Mesenchymal stem cell (in vitro differentiated cells and primary cell): ENCODE data around the gene BOD1.

Experiments used
- DNase-seq: peaks from one replicate; pipeline ENCODE4 v3.0.0-alpha.2; 2013
- H2AFZ ChIP-seq: one replicate; pipeline ENCODE4 v1.6.1; 2013; ENCODE audit warnings: low read depth, mild to moderate bottlenecking, control low read depth, inconsistent platforms, low read length, moderate library complexity
- H2AK5ac ChIP-seq: 2 replicates; pipeline ENCODE4 v1.6.1; 2013; ENCODE audit warnings: low read length, moderate library complexity, mild to moderate bottlenecking, inconsistent platforms; ENCODE audit not compliant: severe bottlenecking
- H2BK120ac ChIP-seq: one replicate; pipeline ENCODE4 v1.6.1; 2013; ENCODE audit warnings: low read depth, mild to moderate bottlenecking, inconsistent platforms, low read length, moderate library complexity
- H2BK12ac ChIP-seq, 2 experiments: one replicate each; pipeline ENCODE4 v1.6.1; 2013; ENCODE audit warnings: inconsistent platforms in 2 of 2, low read length in 2 of 2, mild to moderate bottlenecking in 2 of 2, moderate library complexity in 2 of 2, control low read depth in 1 of 2
- H2BK15ac ChIP-seq: one replicate; pipeline ENCODE4 v1.6.1; 2013; ENCODE audit warnings: mild to moderate bottlenecking, low read depth, inconsistent platforms; ENCODE audit not compliant: poor library complexity, severe bottlenecking
- H2BK5ac ChIP-seq: 2 replicates; pipeline ENCODE4 v1.6.1; 2013; ENCODE audit warnings: low read depth, mild to moderate bottlenecking, low read length, control low read depth, inconsistent platforms; ENCODE audit not compliant: poor library complexity, severe bottlenecking
- H3K14ac ChIP-seq, 2 experiments: one replicate each; pipeline ENCODE4 v1.6.1; 2013; ENCODE audit warnings: inconsistent platforms in 2 of 2, low read length in 2 of 2, control low read depth in 1 of 2, mild to moderate bottlenecking in 1 of 2, moderate library complexity in 1 of 2
- H3K18ac ChIP-seq, 2 experiments: one replicate each; pipeline ENCODE4 v1.6.1; 2013; ENCODE audit warnings: inconsistent platforms in 2 of 2, low read length in 2 of 2, control low read depth in 1 of 2, low read depth in 1 of 2, mild to moderate bottlenecking in 1 of 2
- H3K23ac ChIP-seq, 2 experiments: one replicate each; pipeline ENCODE4 v1.6.1; 2013; ENCODE audit warnings: inconsistent platforms in 2 of 2, low read length in 2 of 2, mild to moderate bottlenecking in 2 of 2, moderate library complexity in 2 of 2, control low read depth in 1 of 2
- H3K27ac ChIP-seq: 2 replicates; pipeline ENCODE4 v1.5.1; 2013; ENCODE audit warnings: mild to moderate bottlenecking, moderate library complexity, low read length, control low read depth, inconsistent platforms; ENCODE audit not compliant: poor library complexity, severe bottlenecking
- H3K27me3 ChIP-seq, 2 experiments: 2 replicates each; pipeline versions ENCODE4 v1.6.1 to v1.7.0; 2013; ENCODE audit warnings: low read length in 2 of 2, mild to moderate bottlenecking in 2 of 2, moderate library complexity in 2 of 2, control low read depth in 1 of 2, inconsistent platforms in 1 of 2; ENCODE audit not compliant: control insufficient read depth in 1 of 2, insufficient read depth in 1 of 2
- H3K36me3 ChIP-seq, 2 experiments: 2 replicates each; pipeline versions ENCODE4 v1.6.1 to v1.7.0; 2013; ENCODE audit warnings: low read length in 2 of 2, control low read depth in 1 of 2, inconsistent platforms in 1 of 2, low read depth in 1 of 2, mild to moderate bottlenecking in 1 of 2; ENCODE audit not compliant: insufficient read depth in 2 of 2, control insufficient read depth in 1 of 2
- H3K4ac ChIP-seq, 2 experiments: one replicate each; pipeline ENCODE4 v1.6.1; 2013; ENCODE audit warnings: inconsistent platforms in 2 of 2, low read length in 2 of 2, mild to moderate bottlenecking in 2 of 2, moderate library complexity in 2 of 2, control low read depth in 1 of 2, low read depth in 1 of 2
- H3K4me1 ChIP-seq: 2 replicates; pipeline ENCODE4 v1.6.1; 2013; ENCODE audit warnings: low read depth, low read length, control low read depth; ENCODE audit not compliant: control insufficient read depth, insufficient read depth
- H3K4me2 ChIP-seq: 2 replicates; pipeline ENCODE4 v1.6.1; 2013; ENCODE audit warnings: low read length, mild to moderate bottlenecking, inconsistent platforms; ENCODE audit not compliant: poor library complexity, severe bottlenecking
- H3K4me3 ChIP-seq, 2 experiments: 2 replicates each; pipeline versions ENCODE4 v1.5.1 to v1.7.0; 2013; ENCODE audit warnings: low read length in 2 of 2, mild to moderate bottlenecking in 2 of 2, control low read depth in 1 of 2, low read depth in 1 of 2; ENCODE audit not compliant: insufficient read depth in 1 of 2
- H3K79me1 ChIP-seq: replicated peaks from 2 replicates; pipeline ENCODE4 v1.6.1; 2013; ENCODE audit warnings: mild to moderate bottlenecking, control low read depth, low read length, inconsistent platforms; ENCODE audit not compliant: poor library complexity, severe bottlenecking
- H3K9ac ChIP-seq: 2 replicates; pipeline ENCODE4 v1.7.0; 2013; ENCODE audit warnings: mild to moderate bottlenecking, low read length, moderate library complexity
- H3K9me3 ChIP-seq: 2 replicates; pipeline ENCODE4 v1.7.0; 2013; ENCODE audit warnings: mild to moderate bottlenecking, low read length; ENCODE audit not compliant: control insufficient read depth
- H4K8ac ChIP-seq: one replicate; pipeline ENCODE4 v1.6.1; 2013; ENCODE audit warnings: inconsistent platforms, mild to moderate bottlenecking, low read length, moderate library complexity
- H4K91ac ChIP-seq: one replicate; pipeline ENCODE4 v1.6.1; 2013; ENCODE audit warnings: mild to moderate bottlenecking, low read length, inconsistent platforms
- WGBS: methylation state at CpG from one replicate; pipeline ENCODE4 v1.1.7; 2013; ENCODE audit warnings: mixed read lengths; 5-methylcytosine and 5-hydroxymethylcytosine counted together

BOD1 gene

DNA sequence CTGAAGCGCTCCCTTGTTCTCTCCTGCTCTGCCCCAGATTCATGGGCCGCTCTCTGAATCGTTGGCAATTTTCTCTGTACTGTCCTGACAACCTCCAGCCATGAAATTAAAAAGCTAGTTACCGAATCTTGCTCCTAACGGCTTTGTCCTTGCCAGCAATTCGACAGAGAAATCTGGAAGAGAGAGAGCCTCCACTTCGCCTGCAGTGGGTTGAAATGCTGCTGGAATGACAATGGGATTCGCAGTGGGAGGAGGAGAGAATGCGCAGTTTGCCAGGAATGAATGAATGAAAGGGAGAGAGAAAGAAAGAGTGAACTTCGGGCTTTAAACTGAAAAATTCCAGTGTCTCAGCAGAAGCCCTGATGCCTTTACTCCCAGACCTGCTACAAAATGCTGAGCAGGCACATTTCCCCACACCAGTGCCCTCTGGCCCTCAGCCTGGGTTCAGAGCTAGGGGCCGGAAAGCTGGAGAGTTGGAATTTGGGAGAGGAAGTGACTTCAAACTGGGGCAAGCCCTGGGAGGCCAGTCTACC lies 11.5 kb upstream of the BOD1 start:
- no peak overlapping the region for H2BK15ac ChIP-seq
- 58% methylated on average over 8 of the region's 11 CpGs for WGBS
- no peaks in the 10 kb centered on the region for H3K36me3 ChIP-seq
- no peaks in the 10 kb centered on the region for H3K79me1 ChIP-seq
- no peak overlapping the region for H2AFZ ChIP-seq
- peaks cover 10 to 17% of the 10 kb centered on the region in 2 experiments for H3K27me3 ChIP-seq
- no peak overlapping the region for H4K91ac ChIP-seq
- H3K4ac ChIP-seq, result no peak overlapping the region
- no peak for DNase-seq
- no peak overlapping the region for H4K8ac ChIP-seq
- peaks cover 10% of the 10 kb centered on the region for H3K4me1 ChIP-seq
- H3K23ac ChIP-seq, result peak overlapping the region in 1 of 2 experiments; percentile 26
- H3K27ac ChIP-seq, result no peak overlapping the region
- H2BK120ac ChIP-seq, result no peak overlapping the region
- H3K14ac ChIP-seq, result no peak overlapping the region
- no peaks in the 10 kb centered on the region for H3K9me3 ChIP-seq
- H2BK5ac ChIP-seq, result no peak overlapping the region
- no peak overlapping the region for H2AK5ac ChIP-seq
- peak overlapping the region; percentile 25 for H3K9ac ChIP-seq
- no peak overlapping the region for H3K18ac ChIP-seq
- H3K4me3 ChIP-seq, result no peak overlapping the region
- H2BK12ac ChIP-seq, result no peak overlapping the region
- no peak overlapping the region for H3K4me2 ChIP-seq

DNA sequence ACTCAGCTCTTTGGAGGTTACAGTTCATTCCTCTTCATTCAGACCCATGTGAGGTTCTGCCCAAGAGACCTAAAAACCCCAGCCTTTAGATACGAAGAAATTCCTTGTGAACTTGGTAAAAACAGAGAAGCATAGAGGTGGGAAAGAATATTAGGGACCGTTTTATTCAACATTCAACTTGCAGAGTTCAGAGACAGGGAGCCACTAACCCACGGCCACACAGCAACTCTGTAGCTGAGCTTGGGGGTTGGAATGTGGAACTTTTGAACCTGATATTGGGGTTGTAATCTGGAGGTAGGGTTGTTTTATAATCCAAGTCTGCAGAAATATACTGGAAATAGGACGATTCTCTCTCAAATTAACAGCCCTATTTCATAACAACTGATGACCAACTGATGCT lies 10.8 kb upstream of the BOD1 start:
- WGBS, result 94% methylated on average over 3 of the region's 4 CpGs
- Histone ChIP-seq H3K4me1 (peaks cover 10% of the 10 kb centered on the region), H3K4ac (no peak overlapping the region), H3K27me3 (peaks cover 10 to 12% of the 10 kb centered on the region in 2 experiments), H3K36me3 (no peaks in the 10 kb centered on the region), H2BK12ac (no peak overlapping the region), H3K4me3 (no peak overlapping the region), H3K18ac (no peak overlapping the region), H3K79me1 (no peaks in the 10 kb centered on the region), H2AK5ac (no peak overlapping the region), H3K14ac (no peak overlapping the region), H2BK5ac (no peak overlapping the region), H3K9ac (no peak overlapping the region), H3K9me3 (no peaks in the 10 kb centered on the region), H2BK120ac (no peak overlapping the region), H2BK15ac (no peak overlapping the region), H2AFZ (no peak overlapping the region), H4K91ac (no peak overlapping the region), H3K23ac (no peak overlapping the region), H4K8ac (no peak overlapping the region), H3K27ac (no peak overlapping the region), H3K4me2 (no peak overlapping the region)
- no peak for DNase-seq

DNA sequence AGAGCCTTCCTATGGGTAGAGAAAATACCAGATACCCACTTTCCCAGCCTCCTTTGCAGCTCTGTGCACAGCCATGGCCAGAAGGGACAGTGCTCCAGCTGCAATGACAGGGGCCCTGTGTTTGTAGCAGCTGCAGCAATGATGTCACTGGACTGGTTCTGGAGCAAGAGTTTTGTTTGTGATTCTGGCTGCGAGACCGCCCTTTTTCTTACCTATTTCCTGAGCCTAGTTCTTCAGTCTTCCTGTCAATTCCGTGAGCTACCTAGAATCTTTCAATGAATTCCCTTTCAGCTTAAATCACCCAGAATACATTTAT lies 10.0 kb upstream of the BOD1 start:
- Histone ChIP-seq H3K9ac (no peak overlapping the region), H2BK120ac (no peak overlapping the region), H3K4me2 (no peak overlapping the region), H3K79me1 (no peaks in the 10 kb centered on the region), H3K9me3 (no peaks in the 10 kb centered on the region), H4K8ac (no peak overlapping the region), H2AFZ (no peak overlapping the region), H4K91ac (no peak overlapping the region), H3K4me3 (no peak overlapping the region), H3K14ac (no peak overlapping the region), H3K27ac (no peak overlapping the region), H2BK15ac (no peak overlapping the region), H3K4me1 (peaks cover 10% of the 10 kb centered on the region), H3K23ac (no peak overlapping the region), H2BK5ac (no peak overlapping the region), H3K4ac (no peak overlapping the region), H2AK5ac (no peak overlapping the region), H3K18ac (no peak overlapping the region), H3K36me3 (no peaks in the 10 kb centered on the region), H3K27me3 (peaks cover 10 to 12% of the 10 kb centered on the region in 2 experiments), H2BK12ac (no peak overlapping the region)
- WGBS, result 100% methylated on average over 3 of the region's 3 CpGs
- no peak for DNase-seq

DNA sequence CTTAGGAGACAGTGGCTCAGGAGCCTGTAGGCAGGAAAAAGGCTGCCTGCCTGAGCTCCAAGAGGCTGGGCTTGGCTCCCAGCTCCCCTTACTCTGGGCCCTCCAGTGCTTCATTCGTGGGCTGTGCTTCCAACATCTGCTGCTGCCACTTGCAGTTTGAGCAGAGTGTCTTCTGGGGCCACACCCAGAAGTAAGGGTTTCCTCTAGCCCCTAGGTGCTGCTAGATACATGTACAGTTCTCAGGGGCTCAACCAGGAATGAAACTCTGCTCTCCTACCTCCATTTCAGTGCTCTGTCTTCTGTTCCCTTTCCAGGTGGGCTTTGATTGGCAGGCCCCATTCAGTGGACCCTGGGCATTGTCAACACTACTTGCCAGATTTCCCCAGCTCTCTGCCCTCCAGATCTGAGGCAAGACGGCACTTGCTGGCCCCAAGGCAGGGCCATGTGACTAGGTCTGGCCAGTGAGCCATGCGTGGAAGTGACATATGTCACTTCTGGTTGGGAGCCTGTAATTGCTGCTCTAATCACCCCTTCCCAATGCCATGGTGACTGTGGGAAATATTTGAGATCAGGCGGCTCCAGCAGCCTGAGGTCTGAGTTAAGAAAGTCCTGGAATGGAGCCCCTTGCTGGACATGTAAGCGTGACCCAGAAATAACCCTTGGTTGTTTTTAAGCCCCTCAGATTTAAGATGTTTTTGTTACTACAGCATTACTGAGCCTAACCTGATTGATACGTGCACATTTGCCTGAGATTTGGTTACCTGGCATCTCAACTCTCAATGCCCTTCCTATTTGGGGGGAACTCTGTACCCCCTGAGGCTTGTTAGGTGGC lies 9.4 kb upstream of the BOD1 start:
- H2BK15ac ChIP-seq, result peak overlapping the region; percentile 71
- no peak overlapping the region for H4K91ac ChIP-seq
- H4K8ac ChIP-seq, result no peak overlapping the region
- no peak overlapping the region for H3K14ac ChIP-seq
- H3K79me1 ChIP-seq, result no peaks in the 10 kb centered on the region
- H3K9ac ChIP-seq, result no peak overlapping the region
- no peak overlapping the region for H3K18ac ChIP-seq
- H3K9me3 ChIP-seq, result no peaks in the 10 kb centered on the region
- no peak overlapping the region for H3K27ac ChIP-seq
- peaks cover 10% of the 10 kb centered on the region for H3K4me1 ChIP-seq
- H3K36me3 ChIP-seq, result no peaks in the 10 kb centered on the region
- no peak overlapping the region for H2AFZ ChIP-seq
- DNase-seq, result no peak
- no peak overlapping the region for H2AK5ac ChIP-seq
- 83% methylated on average over 6 of the region's 6 CpGs for WGBS
- no peak overlapping the region for H3K23ac ChIP-seq
- no peak overlapping the region for H3K4me3 ChIP-seq
- H2BK12ac ChIP-seq, result no peak overlapping the region
- H3K4me2 ChIP-seq, result no peak overlapping the region
- H3K4ac ChIP-seq, result no peak overlapping the region
- H2BK5ac ChIP-seq, result no peak overlapping the region
- H3K27me3 ChIP-seq, result peaks cover 10 to 12% of the 10 kb centered on the region in 2 experiments
- H2BK120ac ChIP-seq, result no peak overlapping the region
